Measurements from ENCODE around the gene ZNF775.

ZNF775 gene

DNA sequence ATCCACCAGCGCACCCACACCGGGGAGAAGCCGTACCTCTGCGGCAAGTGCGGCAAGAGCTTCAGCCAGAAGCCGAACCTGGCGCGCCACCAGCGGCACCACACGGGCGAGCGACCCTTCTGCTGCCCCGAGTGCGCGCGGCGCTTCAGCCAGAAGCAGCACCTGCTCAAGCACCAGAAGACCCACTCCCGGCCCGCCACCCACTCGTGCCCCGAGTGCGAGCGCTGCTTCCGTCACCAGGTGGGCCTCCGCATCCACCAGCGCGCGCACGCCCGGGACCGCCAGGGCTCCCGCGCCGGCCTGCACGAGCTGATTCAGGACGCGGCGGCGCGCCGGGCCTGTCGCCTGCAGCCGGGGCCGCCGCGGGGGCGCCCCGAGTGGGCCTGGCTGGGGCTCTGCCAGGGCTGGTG is 17.7 kb downstream of the ZNF775 start:
- no peak for TF ChIP-seq EGR1 (IDR thresholded peaks at IDR 0.05)
- TF ChIP-seq TEAD4 (IDR thresholded peaks at IDR 0.05): no peak
- TF ChIP-seq CREB1 (IDR thresholded peaks at IDR 0.05; ENCODE audit: low read depth): no peak
- no peak for TF ChIP-seq CEBPB (IDR thresholded peaks at IDR 0.05)
- TF ChIP-seq ZBTB7A (IDR thresholded peaks at IDR 0.05; ENCODE audit: low read depth): no peak
- TF ChIP-seq, protein P1, sequence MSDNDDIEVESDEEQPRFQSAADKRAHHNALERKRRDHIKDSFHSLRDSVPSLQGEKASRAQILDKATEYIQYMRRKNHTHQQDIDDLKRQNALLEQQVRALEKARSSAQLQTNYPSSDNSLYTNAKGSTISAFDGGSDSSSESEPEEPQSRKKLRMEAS (IDR thresholded peaks at IDR 0.05): no peak
- no peak for TF ChIP-seq TCF12 (IDR thresholded peaks at IDR 0.05; ENCODE audit: low read depth)
- TF ChIP-seq FOXM1 (IDR thresholded peaks at IDR 0.05; ENCODE audit: borderline replicate concordance, low read depth): no peak
- TF ChIP-seq NFIC (IDR thresholded peaks at IDR 0.05): no peak

DNA sequence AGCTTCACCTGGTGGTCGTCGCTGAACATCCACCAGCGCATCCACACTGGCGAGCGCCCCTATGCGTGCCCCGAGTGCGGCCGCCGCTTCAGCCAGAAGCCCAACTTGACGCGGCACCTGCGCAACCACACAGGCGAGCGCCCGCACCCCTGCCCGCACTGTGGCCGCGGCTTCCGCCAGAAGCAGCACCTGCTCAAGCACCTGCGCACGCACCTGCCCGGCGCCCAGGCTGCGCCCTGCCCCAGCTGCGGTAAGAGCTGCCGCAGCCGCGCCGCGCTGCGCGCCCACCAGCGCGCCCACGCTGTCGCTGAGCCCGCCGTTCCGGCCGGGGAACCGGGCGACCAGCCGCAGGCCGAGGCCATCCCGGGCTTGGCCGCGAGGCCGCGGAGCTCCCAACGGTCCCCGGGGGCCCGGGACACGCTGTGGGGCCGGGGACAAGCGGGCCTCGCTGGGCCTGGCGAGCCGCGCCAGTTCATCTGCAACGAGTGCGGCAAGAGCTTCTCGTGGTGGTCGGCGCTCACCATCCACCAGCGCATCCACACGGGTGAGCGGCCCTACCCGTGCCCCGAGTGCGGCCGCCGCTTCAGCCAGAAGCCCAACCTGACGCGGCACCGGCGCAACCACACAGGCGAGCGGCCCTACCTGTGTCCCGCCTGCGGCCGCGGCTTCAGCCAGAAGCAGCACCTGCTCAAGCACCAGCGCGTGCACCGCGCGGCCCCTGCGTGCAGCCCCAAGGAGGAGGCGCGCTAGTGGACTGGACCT is 18.4 kb downstream of the ZNF775 start:
- TF ChIP-seq TEAD4 (IDR thresholded peaks at IDR 0.05) (no peak), TCF12 (IDR thresholded peaks at IDR 0.05; ENCODE audit: low read depth) (no peak), YY1 (IDR thresholded peaks at IDR 0.05; ENCODE audit: low read depth) (no peak), RAD21 (IDR thresholded peaks at IDR 0.05; ENCODE audit: low read depth) (no peak)

DNA sequence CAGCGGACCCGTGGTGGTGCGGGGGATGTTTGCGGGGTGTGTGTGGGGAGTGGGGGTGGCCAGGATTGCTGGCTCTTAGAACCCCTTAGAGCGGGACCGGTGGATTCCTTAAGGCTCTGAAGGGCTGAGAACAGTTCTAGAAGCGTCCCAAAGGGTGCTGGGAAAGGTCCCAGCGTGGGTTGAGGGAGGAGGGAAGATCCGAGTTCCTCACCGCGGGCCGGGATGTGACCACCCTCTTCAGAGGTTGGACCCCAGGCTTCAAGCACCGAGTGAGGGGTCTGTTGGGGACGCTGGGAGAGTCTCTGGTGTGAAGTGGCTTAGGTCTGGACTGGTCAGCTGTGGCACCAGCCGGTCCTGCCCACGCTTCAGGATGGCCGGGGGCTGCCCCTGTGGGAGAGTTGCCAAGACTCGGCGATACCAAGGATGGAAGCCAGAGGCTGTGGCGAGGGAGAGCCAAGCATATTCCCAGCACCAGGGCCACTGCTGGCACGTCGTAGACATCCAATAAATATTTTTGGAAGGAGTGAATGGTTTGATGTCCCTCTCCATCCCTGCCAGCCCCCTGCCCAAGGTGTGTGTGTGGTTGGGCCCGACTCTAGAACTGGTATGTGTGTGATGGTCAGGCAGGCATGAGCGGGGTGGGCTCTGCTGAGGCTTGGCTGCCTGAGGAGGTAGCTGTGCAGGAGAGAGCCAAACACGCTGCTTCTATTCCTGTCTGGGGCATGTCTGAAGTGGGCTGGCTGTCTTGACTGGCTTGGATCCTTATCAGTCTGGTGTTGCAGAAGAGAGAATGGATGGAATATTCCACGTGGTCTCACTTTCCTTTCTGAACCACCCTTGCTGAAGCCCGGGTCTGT is 19.2 kb downstream of the ZNF775 start:
- TF ChIP-seq NFIC (IDR thresholded peaks at IDR 0.05) (no peak), TCF12 (IDR thresholded peaks at IDR 0.05; ENCODE audit: low read depth) (no peak), RAD21 (IDR thresholded peaks at IDR 0.05; ENCODE audit: low read depth) (no peak), CREB1 (IDR thresholded peaks at IDR 0.05; ENCODE audit: low read depth) (no peak), CEBPB (IDR thresholded peaks at IDR 0.05) (no peak)
- TF ChIP-seq, protein P2, sequence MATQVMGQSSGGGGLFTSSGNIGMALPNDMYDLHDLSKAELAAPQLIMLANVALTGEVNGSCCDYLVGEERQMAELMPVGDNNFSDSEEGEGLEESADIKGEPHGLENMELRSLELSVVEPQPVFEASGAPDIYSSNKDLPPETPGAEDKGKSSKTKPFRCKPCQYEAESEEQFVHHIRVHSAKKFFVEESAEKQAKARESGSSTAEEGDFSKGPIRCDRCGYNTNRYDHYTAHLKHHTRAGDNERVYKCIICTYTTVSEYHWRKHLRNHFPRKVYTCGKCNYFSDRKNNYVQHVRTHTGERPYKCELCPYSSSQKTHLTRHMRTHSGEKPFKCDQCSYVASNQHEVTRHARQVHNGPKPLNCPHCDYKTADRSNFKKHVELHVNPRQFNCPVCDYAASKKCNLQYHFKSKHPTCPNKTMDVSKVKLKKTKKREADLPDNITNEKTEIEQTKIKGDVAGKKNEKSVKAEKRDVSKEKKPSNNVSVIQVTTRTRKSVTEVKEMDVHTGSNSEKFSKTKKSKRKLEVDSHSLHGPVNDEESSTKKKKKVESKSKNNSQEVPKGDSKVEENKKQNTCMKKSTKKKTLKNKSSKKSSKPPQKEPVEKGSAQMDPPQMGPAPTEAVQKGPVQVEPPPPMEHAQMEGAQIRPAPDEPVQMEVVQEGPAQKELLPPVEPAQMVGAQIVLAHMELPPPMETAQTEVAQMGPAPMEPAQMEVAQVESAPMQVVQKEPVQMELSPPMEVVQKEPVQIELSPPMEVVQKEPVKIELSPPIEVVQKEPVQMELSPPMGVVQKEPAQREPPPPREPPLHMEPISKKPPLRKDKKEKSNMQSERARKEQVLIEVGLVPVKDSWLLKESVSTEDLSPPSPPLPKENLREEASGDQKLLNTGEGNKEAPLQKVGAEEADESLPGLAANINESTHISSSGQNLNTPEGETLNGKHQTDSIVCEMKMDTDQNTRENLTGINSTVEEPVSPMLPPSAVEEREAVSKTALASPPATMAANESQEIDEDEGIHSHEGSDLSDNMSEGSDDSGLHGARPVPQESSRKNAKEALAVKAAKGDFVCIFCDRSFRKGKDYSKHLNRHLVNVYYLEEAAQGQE (IDR thresholded peaks at IDR 0.05; ENCODE audit: low read depth): no peak

DNA sequence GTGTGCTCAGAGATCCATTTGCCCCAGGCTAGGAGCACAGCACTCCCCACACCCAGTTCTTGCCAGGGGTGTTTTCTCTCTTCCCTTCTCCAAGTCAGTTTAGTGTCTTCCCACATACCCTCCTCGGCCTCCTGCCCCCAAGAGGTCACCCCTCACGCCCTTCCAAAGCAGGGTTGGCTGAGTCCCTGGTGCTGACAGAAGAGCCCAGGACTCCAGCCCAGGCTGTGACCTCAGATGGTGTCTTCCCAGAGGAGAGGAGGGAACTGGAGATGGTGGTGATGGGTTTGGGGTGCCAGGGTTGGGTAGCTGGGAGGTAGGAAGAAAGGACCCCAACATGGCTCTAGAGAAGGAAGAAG is 19.8 kb downstream of the ZNF775 start:
- no peak for TF ChIP-seq ZBTB7A (IDR thresholded peaks at IDR 0.05; ENCODE audit: low read depth)
- TF ChIP-seq EGR1 (IDR thresholded peaks at IDR 0.05): no peak
- no peak for TF ChIP-seq RAD21 (IDR thresholded peaks at IDR 0.05; ENCODE audit: low read depth)
- TF ChIP-seq, protein P3, sequence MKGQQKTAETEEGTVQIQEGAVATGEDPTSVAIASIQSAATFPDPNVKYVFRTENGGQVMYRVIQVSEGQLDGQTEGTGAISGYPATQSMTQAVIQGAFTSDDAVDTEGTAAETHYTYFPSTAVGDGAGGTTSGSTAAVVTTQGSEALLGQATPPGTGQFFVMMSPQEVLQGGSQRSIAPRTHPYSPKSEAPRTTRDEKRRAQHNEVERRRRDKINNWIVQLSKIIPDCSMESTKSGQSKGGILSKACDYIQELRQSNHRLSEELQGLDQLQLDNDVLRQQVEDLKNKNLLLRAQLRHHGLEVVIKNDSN (IDR thresholded peaks at IDR 0.05): no peak
- no peak for TF ChIP-seq EP300 (IDR thresholded peaks at IDR 0.05; ENCODE audit: borderline replicate concordance)
- TF ChIP-seq TEAD4 (IDR thresholded peaks at IDR 0.05): no peak
- TF ChIP-seq FOXM1 (IDR thresholded peaks at IDR 0.05; ENCODE audit: borderline replicate concordance, low read depth): no peak
- no peak for TF ChIP-seq TCF12 (IDR thresholded peaks at IDR 0.05; ENCODE audit: low read depth)
- TF ChIP-seq, protein P2 (IDR thresholded peaks at IDR 0.05; ENCODE audit: low read depth): no peak
- TF ChIP-seq NFIC (IDR thresholded peaks at IDR 0.05): no peak
- no peak for TF ChIP-seq TAF1 (IDR thresholded peaks at IDR 0.05; ENCODE audit: low read depth)
- TF ChIP-seq, protein P1 (IDR thresholded peaks at IDR 0.05): no peak
- TF ChIP-seq CEBPB (IDR thresholded peaks at IDR 0.05): no peak
- TF ChIP-seq YY1 (IDR thresholded peaks at IDR 0.05; ENCODE audit: low read depth): no peak
- TF ChIP-seq CREB1 (IDR thresholded peaks at IDR 0.05; ENCODE audit: low read depth): no peak

DNA sequence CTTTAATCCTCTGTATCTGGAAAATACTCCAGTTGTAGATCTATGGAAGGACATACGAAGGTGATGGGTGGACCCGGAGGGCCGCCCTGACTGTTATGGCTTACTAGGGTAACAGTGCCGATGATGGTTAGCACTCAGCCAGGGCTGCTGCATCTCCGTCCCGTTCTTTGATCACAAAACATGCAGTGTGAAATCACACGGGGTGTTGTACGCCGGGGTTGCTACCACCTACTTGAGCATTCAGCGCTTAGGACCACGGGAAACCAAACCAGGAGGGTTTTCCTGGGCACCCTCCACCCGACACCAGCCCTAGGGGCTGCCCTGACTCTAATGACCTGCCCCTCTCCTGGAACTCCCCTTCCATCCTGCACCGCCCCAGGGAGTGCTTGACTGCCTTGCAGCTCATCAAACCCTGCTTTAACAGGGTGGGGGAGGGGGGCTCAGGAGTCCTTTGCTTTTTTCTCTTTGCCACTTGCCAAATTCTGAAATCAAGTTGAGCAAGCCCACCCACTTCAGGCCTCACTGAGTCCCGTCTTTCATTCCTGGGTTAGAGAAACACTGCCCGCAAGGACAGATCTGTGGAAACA is 20.4 kb downstream of the ZNF775 start:
- no peak for TF ChIP-seq ZBTB7A (IDR thresholded peaks at IDR 0.05; ENCODE audit: low read depth)
- no peak for TF ChIP-seq TAF1 (IDR thresholded peaks at IDR 0.05; ENCODE audit: low read depth)
- TF ChIP-seq CEBPB (IDR thresholded peaks at IDR 0.05): no peak
- TF ChIP-seq FOXM1 (IDR thresholded peaks at IDR 0.05; ENCODE audit: borderline replicate concordance, low read depth): no peak
- no peak for TF ChIP-seq TCF12 (IDR thresholded peaks at IDR 0.05; ENCODE audit: low read depth)
- TF ChIP-seq TEAD4 (IDR thresholded peaks at IDR 0.05): no peak
- TF ChIP-seq, protein P2 (IDR thresholded peaks at IDR 0.05; ENCODE audit: low read depth): no peak
- no peak for TF ChIP-seq EP300 (IDR thresholded peaks at IDR 0.05; ENCODE audit: borderline replicate concordance)

Data from Ishikawa (cell line).